ENCODE data around the gene CFAP90. TPM values are rescaled to one million over a fixed set of nuclear protein-coding genes. Genes with fewer than 3 reads are reported as not detected.
A peak's percentile ranks its signal among the peaks of the same experiment; 100 is the strongest.

CFAP90 gene
- total RNA-seq, 1 experiment from 2014 or later = not detected

DNA sequence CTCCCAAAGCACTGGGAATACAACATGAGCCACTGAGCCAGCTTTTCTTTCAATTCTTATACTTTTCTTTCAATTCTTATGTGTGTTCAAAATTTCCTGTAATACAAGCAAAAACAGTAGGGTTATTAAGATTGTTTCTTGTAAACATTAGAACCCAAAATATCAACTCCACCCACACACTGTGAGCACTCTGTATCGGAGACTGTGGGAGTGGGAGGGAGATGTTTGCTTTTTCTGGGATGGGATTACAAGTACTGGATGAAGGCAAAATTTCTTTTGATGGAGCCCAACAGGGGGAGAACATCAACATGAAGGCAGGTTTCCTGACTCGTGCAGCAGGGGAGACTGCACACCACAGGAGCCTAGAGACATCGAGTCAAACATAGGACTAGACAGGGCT, 4.7 kb upstream of the CFAP90 start:
- CTCF ChIA-PET = interaction anchor here (0.7 kb wide), 1 partner anchor 138 kb away, joined by 8 read pairs; no protein-coding TSS in a partner anchor
- BruUV-seq (replicated peaks) = no TSS peak
- intact Hi-C loops (cut with micrococcal nuclease; ENCODE audit: unreplicated experiment) = loop anchor here (5.0 kb wide), 2 partner anchors 593 to 1088 kb away; no protein-coding TSS in a partner anchor
- no peak overlapping the region for H3K27ac ChIP-seq
- no peaks in the 10 kb centered on the region; the same call in 1 of the 2 replicates for H3K9me2 ChIP-seq (ENCODE audit: insufficient read depth)
- H3F3A ChIP-seq (ENCODE audit: insufficient read depth, low read depth) = no peaks in the 10 kb centered on the region
- TF ChIP-seq, protein P1, sequence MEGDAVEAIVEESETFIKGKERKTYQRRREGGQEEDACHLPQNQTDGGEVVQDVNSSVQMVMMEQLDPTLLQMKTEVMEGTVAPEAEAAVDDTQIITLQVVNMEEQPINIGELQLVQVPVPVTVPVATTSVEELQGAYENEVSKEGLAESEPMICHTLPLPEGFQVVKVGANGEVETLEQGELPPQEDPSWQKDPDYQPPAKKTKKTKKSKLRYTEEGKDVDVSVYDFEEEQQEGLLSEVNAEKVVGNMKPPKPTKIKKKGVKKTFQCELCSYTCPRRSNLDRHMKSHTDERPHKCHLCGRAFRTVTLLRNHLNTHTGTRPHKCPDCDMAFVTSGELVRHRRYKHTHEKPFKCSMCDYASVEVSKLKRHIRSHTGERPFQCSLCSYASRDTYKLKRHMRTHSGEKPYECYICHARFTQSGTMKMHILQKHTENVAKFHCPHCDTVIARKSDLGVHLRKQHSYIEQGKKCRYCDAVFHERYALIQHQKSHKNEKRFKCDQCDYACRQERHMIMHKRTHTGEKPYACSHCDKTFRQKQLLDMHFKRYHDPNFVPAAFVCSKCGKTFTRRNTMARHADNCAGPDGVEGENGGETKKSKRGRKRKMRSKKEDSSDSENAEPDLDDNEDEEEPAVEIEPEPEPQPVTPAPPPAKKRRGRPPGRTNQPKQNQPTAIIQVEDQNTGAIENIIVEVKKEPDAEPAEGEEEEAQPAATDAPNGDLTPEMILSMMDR (conservative IDR thresholded peaks at IDR 0.05) = no peak
- no peak for TF ChIP-seq EZH2 (IDR thresholded peaks at IDR 0.05; ENCODE audit: low read depth)
- H3K4me1 ChIP-seq (replicated peaks; ENCODE audit: insufficient read depth) = 0 out of 2 replicates have a peak, but pooled peaks cover 6% of the 10 kb centered on the region
- POLR2A ChIA-PET (ENCODE audit: unreplicated experiment) = no interaction called here
- H3K36me3 ChIP-seq (ENCODE audit: low read depth) = peaks cover 9% of the 10 kb centered on the region; the same call in 1 of the 2 replicates
- H3K4me3 ChIP-seq = no peak overlapping the region
- no peak overlapping the region for H3K4me2 ChIP-seq
- no peak overlapping the region for H2AFZ ChIP-seq
- H3K27me3 ChIP-seq (ENCODE audit: insufficient read depth, low read depth) = peaks cover 12% of the 10 kb centered on the region; the same call in 1 of the 2 replicates
- H3K9me3 ChIP-seq (ENCODE audit: insufficient read depth, low read depth) = no peaks in the 10 kb centered on the region
- DNase-seq = no peak
- H3K79me2 ChIP-seq (ENCODE audit: low read depth) = no peaks in the 10 kb centered on the region
- no peaks in the 10 kb centered on the region for H4K20me1 ChIP-seq (ENCODE audit: insufficient read depth)

DNA sequence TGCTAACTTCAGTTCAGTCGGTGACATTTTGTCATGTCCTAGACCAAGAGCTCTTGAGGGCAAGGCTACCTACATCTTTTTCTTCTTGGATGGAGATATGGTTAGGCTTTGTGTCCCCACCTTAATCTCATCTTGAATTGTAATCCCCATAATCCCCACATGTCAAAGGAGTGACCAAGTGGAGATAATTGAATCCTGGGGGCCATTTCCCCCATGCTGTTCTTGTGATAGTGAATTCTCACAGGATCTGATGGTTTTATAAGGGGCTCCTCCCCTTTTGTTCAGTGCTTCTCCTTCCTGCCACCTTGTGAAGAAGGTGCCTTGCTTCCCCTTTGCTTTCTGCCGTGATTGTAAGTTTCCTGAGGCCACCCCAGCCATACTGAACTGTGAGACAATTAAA, 2.1 kb upstream of the CFAP90 start:
- no TSS peak for BruUV-seq (replicated peaks)
- no peak overlapping the region for H3K27ac ChIP-seq

DNA sequence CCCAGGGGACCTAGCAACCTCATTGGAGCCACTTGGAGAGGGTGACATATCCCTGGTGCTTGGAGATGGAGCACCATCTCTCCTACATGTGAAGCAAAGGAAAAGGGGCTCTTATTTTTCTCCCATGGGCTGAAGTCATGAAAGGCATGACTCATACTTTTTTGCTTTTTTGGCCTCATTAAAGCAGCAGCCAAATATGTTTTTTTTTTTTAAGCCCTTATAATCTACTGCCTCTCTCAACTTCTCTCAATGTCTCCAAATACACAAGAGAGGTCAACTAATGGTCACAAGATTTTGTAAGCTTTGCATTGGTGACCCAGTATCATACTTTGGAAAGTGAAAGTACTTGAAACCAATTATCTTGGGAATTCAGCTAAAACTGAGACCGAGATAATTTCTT, 1.6 kb upstream of the CFAP90 start:
- no peaks in the 10 kb centered on the region for H3K79me2 ChIP-seq (ENCODE audit: low read depth)
- peaks cover 29% of the 10 kb centered on the region for H3K27me3 ChIP-seq (ENCODE audit: insufficient read depth, low read depth)
- no peak overlapping the region for H3K27ac ChIP-seq
- H2AFZ ChIP-seq = peak overlapping the region; percentile 20; the same call in 1 of the 2 replicates
- no peaks in the 10 kb centered on the region; the same call in 1 of the 2 replicates for H3K9me3 ChIP-seq (ENCODE audit: insufficient read depth, low read depth)
- ChIA-PET CTCF (no interaction called here), POLR2A (ENCODE audit: unreplicated experiment) (interaction anchor here (0.6 kb wide), 1 partner anchor 481 kb away, joined by 3 read pairs; no protein-coding TSS in a partner anchor)
- no peaks in the 10 kb centered on the region for H3K36me3 ChIP-seq (ENCODE audit: low read depth)
- peak overlapping the region; percentile 6; the same call in 1 of the 2 replicates for H3K4me2 ChIP-seq
- BruUV-seq (replicated peaks) = no TSS peak
- DNase-seq = no peak
- no peaks in the 10 kb centered on the region for H3K4me1 ChIP-seq (replicated peaks; ENCODE audit: insufficient read depth)
- no peaks in the 10 kb centered on the region for H4K20me1 ChIP-seq (ENCODE audit: insufficient read depth)
- no peaks in the 10 kb centered on the region for H3F3A ChIP-seq (ENCODE audit: insufficient read depth, low read depth)
- H3K4me3 ChIP-seq = no peak overlapping the region
- TF ChIP-seq EZH2 (IDR thresholded peaks at IDR 0.05; ENCODE audit: low read depth) = no peak
- TF ChIP-seq, protein P1 (conservative IDR thresholded peaks at IDR 0.05) = no peak
- no peaks in the 10 kb centered on the region; the same call in 1 of the 2 replicates for H3K9me2 ChIP-seq (ENCODE audit: insufficient read depth)
- intact Hi-C loops (cut with micrococcal nuclease; ENCODE audit: unreplicated experiment) = no loop called here

More for the DNA sequence above, 2.1 kb upstream of the CFAP90 start:
- POLR2A ChIA-PET (ENCODE audit: unreplicated experiment) = interaction anchor here (0.6 kb wide), 1 partner anchor 481 kb away, joined by 3 read pairs; no protein-coding TSS in a partner anchor
- no peaks in the 10 kb centered on the region for H3K36me3 ChIP-seq (ENCODE audit: low read depth)
- H2AFZ ChIP-seq = peak overlapping the region; percentile 20; the same call in 1 of the 2 replicates
- H3K4me1 ChIP-seq (replicated peaks; ENCODE audit: insufficient read depth) = 0 out of 2 replicates have a peak, but pooled peaks cover 3% of the 10 kb centered on the region
- no peaks in the 10 kb centered on the region for H3F3A ChIP-seq (ENCODE audit: insufficient read depth, low read depth)
- H4K20me1 ChIP-seq (ENCODE audit: insufficient read depth) = no peaks in the 10 kb centered on the region
- CTCF ChIA-PET = no interaction called here
- no peaks in the 10 kb centered on the region for H3K79me2 ChIP-seq (ENCODE audit: low read depth)
- no peaks in the 10 kb centered on the region; the same call in 1 of the 2 replicates for H3K9me3 ChIP-seq (ENCODE audit: insufficient read depth, low read depth)
- H3K4me3 ChIP-seq = no peak overlapping the region
- H3K27me3 ChIP-seq (ENCODE audit: insufficient read depth, low read depth) = peaks cover 25% of the 10 kb centered on the region
- intact Hi-C loops (cut with micrococcal nuclease; ENCODE audit: unreplicated experiment) = no loop called here
- no peak for DNase-seq
- H3K9me2 ChIP-seq (ENCODE audit: insufficient read depth) = no peaks in the 10 kb centered on the region; the same call in 1 of the 2 replicates
- TF ChIP-seq, protein P1 (conservative IDR thresholded peaks at IDR 0.05) = no peak
- no peak for TF ChIP-seq EZH2 (IDR thresholded peaks at IDR 0.05; ENCODE audit: low read depth)
- H3K4me2 ChIP-seq = peak overlapping the region; percentile 6; the same call in 1 of the 2 replicates
